NCI-H526 (cell line): ENCODE data around the gene IFTAP.

Source experiments
- DNase-seq, 2 experiments: peaks; one replicate each; lab custom pipeline; 2025; lab: John Stamatoyannopoulos, UW

Gene IFTAP

GRCh38 chr11:36598051-36598450, 3.7 kb downstream of the IFTAP start, which contains the start of gene RAG2:
Gene RAG2, minus strand, starts transcription at chr11:36598236. Its CDS starts 4,068 bp downstream, at chr11:36594168.
- no peak for DNase-seq

GRCh38 chr11:36600180-36600579, 5.9 kb downstream of the IFTAP start:
- no peak for DNase-seq

- DNase-seq: no peak
Observed at GRCh38 chr11:36601155-36601554, 6.9 kb downstream of the IFTAP start.

- no peak for DNase-seq
Observed at GRCh38 chr11:36602135-36602534, 7.8 kb downstream of the IFTAP start.

DNA sequence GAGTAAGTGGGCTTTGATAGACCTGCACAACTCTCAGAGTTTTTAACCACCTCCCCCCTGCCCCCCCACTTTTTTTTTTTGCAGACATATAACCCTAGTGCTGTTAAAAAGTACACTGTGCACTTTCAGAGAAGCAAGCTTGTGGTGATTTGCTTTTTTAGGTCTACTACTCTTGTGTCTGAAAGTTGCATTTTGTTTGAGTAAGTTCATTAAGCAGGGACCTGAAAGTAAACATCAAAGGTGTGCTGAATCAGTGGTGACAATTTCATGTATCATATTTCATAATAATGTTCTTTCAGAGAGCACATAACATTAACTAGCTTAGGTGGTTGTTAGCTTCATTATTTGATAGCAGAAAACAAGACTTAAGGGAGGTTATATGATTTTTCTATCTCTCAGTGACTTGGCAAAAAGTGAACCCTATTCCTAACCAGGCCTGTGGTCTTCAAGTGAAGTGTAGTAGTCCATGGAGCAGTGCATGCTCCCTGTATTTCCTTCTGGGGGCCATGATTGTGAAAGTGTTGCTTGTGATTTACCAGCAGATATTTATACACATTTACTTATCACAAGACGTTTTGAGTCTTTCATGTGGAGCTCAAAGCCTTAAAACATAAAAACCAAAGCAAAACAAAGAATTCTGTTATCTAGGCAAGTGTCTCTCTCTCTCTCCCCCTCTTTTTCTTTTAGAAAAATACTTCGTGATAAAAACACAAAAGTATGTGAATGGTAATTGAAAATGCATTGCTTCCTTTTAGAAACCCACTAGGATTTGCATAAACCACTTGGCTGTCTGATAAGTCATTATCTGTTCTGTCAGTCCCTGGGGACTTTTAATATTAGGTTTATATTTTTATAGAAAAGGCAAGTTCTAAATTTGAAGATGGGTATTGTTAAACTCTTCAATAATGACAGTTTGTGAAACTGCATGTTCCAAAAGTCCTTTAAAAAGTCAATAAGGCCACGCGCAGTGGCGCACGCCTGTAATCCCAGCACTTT, 11.2 kb downstream of the IFTAP start:
- DNase-seq: no peak

GRCh38 chr11:36608491-36609199, 14.3 kb downstream of the IFTAP start:
- no peak for DNase-seq

DNA sequence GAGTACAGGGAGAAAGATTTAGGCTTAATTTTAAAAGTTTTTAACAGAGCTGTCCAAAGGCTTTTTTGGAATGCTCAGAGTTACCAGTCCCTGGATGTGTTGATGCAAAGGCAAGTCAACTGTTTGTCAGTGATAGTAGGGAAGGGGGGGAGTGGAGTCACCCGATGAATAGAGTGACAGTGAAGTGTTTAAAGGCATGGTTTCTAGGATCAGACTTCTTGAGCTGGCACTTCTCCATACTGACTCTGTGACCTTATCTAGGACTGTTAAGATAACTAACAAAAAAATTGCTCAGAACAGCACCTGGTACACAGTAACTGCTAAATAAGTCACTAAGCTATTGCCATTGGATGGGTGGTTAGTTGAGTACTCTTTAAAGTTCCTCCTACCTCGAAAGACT, 15.1 kb downstream of the IFTAP start:
- no peak for DNase-seq

DNA sequence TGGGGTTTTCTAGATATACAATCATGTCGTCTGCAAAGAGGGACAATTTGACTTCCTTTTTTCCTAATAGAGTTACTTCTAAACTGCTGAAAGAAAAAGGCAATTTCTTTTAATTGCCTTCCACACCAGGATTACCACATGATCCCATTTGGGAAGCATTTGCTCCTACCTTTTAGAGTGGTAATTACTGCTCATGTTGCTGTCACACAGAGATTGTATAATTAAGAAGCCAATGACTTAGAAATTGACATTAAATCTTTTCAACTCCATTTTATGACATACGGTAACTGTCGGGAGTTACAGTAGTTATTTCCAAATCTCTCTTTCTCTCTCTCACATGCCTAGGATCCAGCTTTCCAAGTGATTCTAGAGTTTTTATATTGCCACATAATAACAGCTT, 21.5 kb downstream of the IFTAP start:
- DNase-seq: no peak

- no peak for DNase-seq
Observed at GRCh38 chr11:36617543-36618362, 23.5 kb downstream of the IFTAP start.

GRCh38 chr11:36618363-36619047, 24.2 kb downstream of the IFTAP start:
- DNase-seq: no peak

DNA sequence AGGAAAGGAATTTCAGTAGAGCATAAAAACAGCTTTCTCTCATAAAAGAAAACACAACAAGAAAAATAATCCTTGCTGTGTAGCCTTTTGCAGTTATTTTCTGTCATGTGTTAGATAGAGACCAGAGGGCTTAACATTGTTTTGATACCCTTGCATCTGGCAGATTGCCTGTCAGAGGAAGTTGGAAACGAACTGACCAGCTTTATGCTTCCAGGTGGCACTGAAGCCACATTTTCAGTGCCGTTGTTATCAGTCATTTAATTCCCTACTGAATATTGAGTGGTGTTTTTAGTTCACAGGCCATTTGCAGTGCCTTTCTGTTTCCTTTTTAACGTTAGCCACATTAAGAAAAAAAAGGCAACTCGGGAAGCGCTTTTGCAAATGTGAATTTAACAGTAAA, 25.2 kb downstream of the IFTAP start:
- DNase-seq: no peak

DNA sequence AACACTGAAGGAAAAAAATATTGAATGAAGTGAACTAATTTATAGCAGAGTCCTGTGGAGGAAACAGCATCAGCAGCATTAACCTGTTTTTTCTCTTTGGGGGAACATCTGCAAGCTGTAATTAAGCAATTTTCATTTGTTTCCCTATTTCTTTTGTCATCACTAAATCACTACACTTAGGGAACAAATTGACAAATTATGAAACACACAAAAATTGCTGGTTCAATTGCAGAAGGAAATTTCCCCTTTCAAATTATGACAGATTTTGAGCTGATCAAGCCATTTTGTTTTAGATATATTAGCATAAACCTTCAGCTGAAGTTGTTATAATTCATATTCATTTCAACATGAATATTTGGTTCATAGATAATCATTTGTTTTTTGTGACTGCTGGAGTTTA, 25.9 kb downstream of the IFTAP start:
- no peak for DNase-seq

- DNase-seq: peak; percentile 1 to 52
Observed at GRCh38 chr11:36622431-36623136, 28.3 kb downstream of the IFTAP start.

GRCh38 chr11:36623494-36623893, 29.2 kb downstream of the IFTAP start:
- DNase-seq: no peak

DNA sequence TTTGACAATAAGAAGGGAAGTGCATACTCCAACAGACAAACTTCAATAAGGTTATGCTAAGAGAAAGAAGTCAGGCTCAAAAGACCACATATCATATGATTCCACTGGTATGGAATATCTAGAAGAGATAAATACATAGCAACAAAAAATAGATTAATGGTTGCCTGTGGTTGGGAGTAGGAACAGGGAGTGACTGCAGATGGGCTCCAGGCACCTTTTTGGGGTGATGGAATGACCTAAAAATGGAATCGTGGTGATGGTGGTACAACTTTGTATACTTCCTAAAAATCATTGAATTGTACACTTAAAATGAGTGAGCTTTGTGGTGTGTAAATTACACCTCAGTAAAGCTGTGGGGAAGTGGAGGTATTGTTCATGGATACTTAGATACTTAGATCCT, 32.7 kb downstream of the IFTAP start:
- no peak for DNase-seq

GRCh38 chr11:36627471-36627870, 33.2 kb downstream of the IFTAP start:
- DNase-seq: no peak

DNA sequence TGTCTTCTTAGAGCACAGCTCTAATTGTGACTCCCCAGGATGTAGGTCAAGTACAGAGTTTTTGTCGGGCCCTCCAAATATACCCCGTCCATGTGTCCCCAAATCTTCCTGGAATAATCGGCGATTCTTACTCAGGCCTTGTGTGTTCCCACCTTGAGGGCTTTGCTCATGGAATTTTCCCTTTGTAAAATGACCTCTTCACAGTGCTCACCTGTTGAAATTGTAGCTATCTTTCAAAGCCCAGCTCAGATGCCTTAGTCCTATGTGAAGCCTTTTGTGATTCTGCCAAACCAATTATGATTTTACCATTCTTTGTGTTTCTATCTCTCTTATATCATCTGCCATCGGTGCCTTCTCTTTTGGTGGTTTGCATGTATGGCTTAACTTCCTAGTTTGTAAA, 33.8 kb downstream of the IFTAP start:
- no peak for DNase-seq

DNA sequence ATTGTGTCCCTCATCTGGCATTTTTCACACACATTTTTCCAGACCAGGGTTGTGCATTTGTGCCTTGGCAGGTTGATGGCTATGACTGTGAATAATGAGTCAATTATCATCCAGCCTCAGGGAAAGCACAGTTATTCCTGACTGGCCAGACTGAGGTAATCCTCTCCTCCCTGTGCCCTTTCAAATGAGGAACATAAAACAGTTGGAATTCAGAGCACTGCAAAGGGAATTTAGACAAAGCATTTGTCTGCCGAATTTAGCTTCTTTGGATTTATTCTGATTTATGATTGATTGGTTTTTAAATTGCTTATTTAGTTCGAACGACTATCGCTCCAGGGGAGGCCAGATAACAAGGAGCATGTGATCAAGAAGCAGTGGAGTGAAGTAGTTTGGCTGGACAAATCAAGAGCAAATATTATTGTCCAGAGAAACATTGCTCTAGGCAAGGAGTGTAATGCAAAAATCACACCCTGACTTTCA, 34.5 kb downstream of the IFTAP start:
- DNase-seq: no peak

DNA sequence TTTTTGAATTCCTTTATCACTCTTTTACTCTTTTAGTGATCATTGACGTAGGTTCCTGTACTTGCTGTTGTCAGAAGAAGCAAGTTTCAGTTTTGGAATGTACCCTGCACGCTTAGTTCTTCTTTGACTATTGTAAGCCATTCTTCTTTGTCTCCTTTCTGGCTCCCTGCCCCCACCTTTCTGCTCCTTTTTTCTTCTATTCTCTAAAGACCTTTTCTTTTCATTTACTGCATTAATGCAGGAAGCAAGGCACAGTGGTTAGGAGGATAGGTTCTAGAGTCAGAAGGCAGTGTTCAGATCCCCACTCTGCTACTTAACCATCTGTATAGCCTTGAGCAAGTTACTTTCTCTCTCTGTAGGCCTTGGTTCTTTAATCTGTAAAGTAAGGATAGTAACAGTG, 37.5 kb downstream of the IFTAP start:
- DNase-seq: no peak

DNA sequence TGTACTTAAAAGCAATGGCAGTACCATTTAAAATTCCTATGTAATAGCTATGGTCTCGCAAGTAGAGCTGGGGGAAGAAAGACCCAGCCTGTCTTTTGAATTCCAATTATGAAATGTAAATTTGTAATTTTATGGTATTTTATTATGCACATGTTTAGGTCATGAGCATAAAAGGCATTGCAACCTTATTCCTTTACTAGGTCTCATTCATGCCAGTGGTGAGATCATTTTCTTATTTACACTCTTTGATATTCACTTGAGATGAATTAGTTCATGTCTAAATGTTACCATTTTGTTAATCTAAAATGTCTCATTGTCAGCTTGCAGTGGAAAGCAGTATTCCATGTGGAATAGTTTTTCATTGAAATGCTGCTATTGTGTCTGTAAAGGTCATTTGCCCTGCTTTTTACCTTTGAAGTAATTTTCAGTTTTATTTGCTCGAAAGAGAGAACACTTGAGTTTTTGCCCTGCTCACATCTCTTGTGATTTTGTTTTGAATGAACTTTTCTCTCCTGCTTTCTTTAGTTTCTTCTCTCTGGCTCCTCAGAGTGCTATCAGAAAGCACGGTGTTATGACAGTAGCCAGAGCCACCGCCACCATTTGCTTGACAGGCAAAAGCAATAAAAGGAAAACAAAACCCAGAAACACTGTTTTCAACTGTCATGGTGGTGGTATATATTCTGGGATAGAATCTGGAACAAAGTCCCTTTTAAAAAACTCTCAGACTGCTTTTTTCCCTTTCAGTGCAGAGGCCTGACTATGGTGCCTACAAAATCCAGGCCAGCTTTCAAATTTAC, 41.0 kb downstream of the IFTAP start:
- DNase-seq: no peak
